NCI-H2081 treated with DMSO at 0.1 percent for 48 hours (cell line): ENCODE measurements around the gene CCNI.
A peak's percentile ranks its signal among the peaks of the same experiment; 100 is the strongest.
"Not testable (repeated sequence)": the region's sequence is repeated elsewhere in the genome, so short reads cannot be mapped to it uniquely, and the experiment has no call there.

Source experiments
- DNase-seq: peaks from one replicate; lab custom pipeline; 2025; lab: John Stamatoyannopoulos, UW

CCNI gene, protein sequence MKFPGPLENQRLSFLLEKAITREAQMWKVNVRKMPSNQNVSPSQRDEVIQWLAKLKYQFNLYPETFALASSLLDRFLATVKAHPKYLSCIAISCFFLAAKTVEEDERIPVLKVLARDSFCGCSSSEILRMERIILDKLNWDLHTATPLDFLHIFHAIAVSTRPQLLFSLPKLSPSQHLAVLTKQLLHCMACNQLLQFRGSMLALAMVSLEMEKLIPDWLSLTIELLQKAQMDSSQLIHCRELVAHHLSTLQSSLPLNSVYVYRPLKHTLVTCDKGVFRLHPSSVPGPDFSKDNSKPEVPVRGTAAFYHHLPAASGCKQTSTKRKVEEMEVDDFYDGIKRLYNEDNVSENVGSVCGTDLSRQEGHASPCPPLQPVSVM

DNA sequence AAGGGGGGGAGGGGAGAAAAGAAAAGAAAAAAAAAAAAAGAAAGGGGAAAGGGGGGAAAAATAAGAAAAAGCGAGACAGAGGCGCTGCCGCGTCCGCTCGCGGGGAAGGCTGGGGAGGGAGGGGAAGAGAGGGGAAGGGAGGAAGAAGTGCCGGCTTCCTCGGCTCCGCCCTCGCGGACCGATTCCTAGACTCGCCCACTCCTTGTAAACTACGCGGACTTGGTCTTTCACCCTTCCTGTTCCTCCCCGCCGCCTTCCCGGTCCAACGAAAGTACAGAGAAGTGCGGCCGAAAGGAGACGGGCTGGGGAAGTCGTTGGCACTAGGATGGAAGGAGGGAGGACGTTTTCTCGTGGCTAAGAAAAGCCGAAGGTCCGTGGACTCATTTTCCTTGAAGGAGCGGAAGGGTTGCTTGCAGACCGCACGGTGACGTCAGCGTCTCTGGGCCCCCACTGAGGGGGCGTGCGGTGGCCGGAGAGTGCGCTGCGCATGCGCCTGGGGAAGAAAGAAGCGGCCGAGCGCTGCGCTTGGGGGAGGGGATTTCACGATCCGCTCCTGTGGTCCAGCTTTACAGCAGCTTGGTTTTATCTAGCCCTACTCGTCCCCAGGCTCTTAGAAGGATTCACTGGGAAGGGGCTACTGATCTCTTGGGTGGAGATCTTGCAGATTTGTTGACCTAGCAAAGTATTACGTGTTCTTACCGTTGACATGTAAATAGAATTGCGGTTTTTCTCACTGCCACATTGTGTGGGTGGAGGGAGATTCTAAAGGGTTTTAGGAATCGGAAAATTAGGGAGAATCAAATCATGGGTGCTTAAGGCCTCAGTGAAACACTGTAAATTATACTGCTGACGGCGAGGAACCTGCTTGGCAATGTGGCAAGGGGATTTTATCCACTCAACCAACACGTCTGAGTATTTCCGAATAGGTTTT, at the start of gene CCNI:
CCNI (minus strand) TSS at position 121 of the 931 bp plus-strand sequence. CDS start 9,627 bp downstream, outside the sequence.
- DNase-seq, result peak; percentile 47

DNA sequence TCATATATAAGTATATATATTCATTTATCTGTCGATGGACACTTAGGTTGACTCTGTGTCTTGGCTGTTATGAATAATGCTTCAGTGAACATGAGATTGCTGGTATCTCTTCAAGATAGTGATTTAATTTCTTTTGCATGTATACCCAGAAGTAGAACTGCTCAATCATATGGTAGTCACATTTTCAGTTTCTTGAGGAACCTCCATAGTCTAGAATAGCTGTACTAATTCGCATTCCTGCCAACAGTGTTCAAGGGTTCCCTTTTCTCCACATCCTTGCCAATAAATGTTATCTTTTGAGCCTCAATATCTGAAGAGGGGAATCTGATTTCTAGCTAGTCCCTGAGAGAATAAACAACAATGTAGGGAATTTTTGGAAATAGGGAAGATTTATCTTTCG, 48.8 kb upstream of the CCNI start:
- no peak for DNase-seq

DNA sequence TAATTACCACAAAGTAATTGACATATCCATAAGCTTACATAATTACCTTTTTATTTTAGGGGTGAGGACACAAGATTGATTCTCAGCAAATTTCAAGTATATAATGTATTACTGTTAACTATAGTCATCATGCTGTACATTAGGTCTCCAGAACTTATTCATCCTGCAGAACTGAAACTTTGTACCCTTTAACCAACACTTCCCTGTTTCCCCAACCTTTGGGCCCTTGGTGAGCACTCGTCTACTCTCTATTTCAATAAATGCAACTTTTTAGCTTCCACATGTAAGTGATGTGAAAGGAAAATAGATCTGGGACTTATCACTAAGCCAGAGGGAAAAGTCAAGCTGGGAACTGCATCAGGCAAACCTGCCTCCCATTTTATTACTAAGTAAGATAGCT, 47.6 kb upstream of the CCNI start:
- no peak for DNase-seq

DNA sequence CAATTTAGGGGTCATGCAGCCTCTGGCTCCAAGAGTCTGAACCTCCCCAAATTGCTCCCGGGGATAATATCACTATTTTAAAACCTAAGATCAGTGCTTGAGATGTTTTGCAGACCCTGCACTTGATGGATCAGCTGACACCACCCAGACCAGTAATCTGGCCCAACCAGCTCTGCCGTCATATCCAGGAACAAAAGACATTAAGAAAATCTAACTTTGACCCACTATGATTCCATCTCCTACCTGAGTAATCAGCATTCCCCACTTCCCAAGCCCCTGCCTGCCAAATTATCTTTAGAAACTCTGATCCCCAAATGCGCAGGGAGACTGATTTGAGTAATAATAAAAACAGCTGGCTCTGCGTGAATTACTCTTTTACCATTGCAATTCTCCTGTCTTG, 46.9 kb upstream of the CCNI start:
- DNase-seq, result no peak

DNA sequence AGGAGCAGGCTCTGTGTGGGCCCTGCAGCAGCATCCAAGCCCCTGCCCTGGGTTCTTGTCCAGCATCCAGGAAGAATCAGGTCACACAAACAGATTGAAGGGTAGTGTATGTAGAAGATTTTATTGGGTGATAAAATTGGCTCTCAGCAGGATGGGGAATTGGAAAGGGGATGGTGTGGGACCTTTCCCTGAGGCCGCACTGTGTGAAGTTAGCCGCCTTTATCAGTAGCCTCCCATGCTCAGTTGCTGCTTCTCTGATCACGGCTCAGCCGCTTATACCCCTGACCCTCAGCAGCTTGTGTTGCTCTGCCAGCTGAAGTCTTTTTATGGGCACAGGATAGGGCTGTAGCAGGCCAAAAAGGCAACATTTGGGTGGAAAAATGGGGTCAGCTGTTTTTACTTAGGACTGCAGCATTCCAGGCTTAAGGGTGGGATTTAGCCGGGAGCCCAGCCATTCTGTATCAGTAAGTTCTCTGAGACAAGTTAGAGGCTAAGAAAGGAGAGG, 46.0 kb upstream of the CCNI start:
- DNase-seq, result no peak

DNA sequence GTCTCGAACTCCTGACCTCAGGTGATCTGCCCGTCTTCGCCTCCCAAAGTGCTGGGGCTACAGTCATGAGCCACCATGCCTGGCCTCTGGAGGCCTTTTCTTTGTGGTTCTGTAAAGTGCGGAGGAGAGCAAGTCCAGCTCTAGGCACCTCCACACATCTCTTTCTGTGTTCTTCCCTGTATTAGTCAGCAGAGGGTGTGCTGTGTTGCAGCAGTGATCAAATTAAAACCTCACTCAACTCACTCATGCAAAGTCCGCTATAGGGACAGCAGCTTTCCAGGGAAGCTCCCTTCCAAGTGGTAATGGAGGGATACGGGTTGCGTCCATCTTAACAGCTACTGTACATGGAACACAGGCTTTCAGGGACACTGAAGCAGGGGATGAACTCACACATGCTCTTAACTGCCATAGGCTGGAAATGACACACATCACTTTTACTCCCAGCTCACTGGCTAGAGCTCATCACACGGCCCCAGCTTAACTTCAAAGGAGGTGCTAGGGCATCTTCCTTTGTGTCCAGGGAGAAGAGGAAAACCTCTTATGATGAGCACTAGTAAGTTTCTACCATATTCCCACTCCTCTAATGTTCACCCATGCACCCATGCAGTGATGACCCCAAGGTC, 45.2 kb upstream of the CCNI start:
- DNase-seq, result no peak

DNA sequence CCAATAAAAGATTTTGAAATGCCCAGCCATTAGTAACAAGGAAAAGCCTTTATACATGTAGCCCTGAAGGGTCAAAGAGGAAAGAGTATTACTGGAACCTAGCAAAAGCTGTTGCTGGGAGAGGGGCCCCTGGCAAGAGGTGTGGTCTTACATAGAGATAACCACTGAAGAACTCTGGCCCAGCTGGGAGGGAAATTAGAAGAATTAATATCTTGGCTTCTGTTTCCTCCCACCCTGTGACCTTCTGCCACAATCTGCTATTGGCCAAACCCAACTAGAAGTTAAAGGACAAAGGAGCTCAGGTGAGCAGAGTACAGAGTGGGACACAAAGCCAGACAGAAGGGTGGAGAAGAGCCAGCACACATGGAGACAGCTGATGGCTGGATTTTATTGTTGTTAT, 41.9 kb upstream of the CCNI start:
- no peak for DNase-seq

DNA sequence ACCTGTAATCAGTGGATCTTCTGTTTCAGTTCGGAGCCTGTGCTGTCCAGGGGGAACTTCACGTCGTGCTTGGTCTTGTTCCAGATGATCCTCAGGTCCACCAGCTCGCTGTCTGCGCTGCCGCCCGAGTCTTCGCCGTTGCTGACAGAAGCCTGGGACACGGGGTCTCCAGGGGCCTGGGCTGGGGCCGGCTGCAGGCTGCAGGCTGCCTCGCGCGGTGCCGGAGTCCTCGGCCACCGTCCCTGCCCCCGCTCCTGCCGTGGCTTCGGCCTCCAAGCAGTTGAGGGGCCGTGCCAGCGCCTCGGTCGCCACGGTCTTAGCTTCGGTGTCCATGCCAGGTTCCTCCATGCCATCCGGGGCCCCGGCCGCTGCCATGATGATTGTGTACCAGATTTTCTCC, 37.3 kb upstream of the CCNI start:
- no peak for DNase-seq

DNA sequence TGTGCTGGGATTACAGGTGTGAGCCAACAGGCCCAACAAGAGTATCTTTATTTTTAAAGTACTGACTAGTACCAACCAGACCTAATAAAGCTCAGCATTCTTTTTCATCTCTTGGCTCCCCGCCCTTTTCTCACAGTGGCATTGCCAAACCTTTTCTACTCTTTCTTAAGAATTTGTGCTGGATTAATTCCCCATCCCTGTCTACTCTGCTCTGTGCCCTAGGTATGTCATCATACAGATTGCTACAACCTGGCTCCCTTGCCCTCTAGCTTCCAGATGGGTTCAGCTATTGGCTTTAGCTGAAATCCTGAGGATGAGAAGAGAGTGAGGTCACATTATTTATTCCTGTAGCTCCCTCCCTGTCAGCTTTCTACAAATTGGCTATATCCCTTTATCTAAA, 34.9 kb upstream of the CCNI start:
- no peak for DNase-seq

DNA sequence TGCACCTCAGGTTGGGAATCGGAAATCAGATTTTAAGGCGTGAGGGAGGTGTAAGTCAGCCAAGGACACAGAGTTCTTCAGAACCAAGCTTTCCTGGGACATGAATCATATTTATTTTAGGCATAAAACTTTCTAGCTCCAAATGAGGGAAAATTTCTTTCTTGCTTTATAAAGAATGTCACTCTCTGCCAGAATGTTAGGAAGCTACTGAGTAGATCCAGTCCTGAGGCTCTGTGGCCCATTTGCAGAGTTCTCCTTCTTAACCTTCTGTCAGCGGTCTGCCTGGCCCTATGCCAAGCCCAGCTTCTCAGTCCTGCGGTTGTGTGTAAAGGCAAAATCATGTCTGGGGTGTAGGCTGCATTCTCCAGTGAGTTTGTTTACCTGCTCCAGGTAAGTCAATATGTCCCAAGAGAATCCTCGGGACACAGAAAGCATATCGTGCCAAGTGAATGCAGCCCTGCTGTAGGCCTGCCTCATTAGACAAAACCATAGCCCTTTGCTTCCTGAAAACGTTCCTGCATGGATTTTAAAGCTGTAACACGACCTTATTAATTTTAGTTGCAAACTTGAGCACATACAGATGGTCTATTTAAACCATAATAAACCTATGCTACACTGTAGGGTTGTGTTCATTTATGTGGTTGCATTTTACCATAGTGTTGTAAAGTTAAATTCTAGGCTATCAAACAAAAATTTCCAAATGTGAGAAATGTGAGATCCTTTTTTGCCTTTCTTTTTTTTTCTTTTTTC, 29.2 kb upstream of the CCNI start:
- DNase-seq, result no peak

DNA sequence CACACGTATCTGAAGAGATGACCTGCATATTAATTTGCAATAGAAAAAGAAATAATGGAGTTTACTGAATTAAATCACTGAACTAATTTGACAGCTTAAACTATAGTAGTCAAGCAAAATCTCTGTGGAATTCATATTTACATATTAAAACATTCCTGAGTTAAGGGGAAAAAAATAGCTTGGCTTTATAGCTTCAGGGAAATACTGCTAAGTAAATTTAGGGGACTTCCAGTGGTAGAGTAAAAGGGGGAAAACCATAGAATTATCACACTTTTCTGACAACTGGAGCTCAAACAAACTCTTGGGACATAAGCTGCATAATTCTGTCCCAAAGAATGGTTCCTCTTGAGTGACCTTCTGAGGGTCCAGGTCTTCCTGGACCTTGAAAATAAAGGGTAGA, 28.6 kb upstream of the CCNI start:
- no peak for DNase-seq

DNA sequence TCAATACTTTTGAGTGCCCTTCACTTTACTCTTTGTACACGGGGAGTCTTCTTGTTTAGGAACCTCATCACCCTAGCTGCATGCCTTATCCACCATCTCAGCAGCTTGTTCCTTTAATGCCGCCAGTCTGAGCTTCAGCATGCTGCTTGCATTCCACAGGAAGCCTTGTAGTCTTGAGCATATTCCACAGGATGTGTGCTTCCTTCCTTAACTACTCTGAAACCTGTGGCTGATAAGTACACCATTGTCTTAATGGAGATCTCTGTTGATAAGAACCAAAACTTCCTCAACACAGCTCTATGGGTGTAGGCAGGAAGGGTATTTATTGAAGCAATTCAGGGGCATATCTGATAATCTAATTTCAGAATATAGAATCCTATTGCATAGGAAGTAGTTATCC, 24.4 kb upstream of the CCNI start:
- no peak for DNase-seq

DNA sequence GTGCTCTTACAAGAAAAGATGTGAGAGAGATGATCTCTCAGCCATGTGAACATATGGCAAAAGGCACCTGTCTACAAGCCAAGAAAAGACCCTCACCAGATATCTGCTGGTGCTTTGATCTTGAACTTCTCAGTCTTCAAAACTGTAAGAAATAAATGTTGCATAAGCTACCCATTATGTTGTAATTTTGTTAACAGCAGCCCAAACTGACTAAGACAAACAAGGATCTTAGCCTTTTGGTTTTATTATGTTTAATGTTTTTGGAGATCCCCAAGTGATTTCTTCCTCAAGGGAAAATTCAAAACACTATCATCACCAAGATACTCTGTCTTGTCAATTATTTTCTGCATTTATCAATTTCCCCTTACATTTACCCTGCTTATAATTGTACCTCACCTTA, 21.8 kb upstream of the CCNI start:
- no peak for DNase-seq

DNA sequence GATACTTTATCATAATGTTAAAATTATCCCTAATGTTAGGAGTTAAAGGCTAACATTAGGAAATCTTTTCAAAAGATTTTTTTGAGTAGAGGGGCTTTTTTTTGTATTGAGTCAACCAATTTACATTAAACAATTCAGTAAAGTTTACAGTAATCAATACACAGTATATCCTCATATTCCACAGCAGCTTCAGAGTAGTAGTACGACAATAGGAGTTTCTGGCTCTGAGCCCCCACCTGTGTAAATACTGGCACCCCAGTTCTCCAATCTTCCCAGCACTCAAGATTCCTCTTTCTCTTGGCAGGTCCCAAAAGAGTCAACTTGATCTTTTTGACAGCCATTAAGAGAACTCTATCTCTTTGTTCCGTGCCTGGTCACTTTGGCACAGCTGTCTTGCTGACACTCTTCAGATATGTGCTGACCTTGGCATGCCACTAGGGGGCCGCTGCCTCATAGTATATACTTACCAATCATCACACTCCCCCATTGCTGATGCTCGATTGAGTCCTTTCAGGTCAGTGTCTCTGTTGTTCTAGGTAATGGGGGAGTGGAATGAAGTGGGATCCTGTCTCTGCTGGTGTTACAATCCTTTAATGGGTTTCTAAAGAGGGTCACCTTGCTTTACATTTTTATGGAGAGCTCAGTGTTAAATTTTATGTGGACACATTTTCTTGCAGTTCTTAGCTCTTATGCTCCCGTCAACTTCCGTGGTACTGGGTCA, 19.5 kb upstream of the CCNI start:
- no peak for DNase-seq

DNA sequence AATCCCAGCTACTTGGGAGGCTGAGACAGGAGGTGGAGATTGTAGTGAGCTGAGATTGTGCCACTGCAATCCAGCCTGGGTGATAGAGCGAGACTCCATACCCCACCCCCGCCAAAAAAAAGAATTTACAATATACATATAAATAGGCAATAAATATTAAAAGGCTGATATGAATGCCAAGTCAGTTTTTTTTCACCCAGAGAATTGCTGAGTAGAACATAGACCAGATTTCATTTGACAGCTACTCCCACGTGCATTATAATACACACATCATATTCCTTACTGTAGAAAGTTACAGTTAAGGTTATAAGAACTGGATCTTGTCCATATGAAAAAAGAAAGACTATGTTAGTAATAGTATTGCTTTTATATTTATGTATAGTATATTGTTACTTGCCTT, 18.7 kb upstream of the CCNI start:
- no peak for DNase-seq

DNA sequence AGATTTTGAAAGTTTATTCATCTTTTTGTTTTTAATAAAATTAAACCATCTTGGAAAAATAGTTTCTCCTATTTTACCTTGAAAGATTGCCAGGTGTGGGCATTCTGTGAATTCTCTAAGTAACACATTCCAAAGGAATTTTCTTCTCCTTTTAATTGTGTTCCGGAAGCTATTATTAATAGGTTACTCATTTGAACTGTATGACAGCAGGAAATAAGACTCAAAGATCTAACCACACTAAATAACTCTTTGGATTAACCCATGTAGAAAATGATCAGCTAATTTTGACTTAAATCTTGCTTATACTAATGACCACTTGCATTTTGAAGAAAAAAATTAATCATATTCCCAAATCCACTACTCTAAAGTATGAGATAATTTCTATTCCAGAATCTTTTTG, 17.6 kb upstream of the CCNI start:
- no peak for DNase-seq

DNA sequence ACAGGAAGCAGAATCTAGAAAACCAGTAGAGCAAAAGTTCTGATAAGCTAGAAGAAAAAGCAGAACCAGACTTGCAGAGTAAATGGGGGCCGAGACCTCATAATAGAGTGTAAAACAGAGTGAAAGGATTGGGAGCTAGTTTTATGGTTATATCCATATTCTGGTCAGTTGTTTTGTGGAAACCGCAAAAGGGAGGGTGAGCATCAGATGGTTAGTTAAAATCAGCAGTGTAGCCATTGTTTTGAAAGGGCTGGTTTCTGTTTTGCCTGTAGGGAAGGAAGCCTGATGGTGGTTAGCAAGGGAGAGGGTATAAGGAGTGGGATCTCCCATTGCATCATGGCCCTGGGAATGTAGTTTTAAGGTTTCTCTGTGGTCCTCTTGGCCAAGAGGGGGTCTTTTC, 17.2 kb upstream of the CCNI start:
- no peak for DNase-seq

DNA sequence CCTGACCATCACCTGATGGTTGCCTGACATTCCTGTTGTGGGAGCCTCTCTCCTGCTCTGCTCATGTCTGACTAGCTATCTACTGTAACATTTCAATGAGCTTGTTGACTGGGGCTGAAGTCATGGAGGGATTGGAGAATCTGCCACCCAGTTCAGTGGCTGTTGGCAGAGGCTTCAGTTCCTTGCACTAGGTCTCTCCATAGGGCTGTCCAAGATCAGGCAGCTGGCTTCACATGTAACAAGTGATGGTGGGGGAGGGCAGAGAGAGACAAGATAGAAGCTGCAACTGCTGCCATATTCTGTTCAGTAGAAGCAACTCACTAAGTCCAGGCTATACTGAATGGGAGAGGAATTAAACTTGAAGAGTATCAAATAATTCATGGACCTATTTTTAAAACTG, 14.1 kb upstream of the CCNI start:
- no peak for DNase-seq

DNA sequence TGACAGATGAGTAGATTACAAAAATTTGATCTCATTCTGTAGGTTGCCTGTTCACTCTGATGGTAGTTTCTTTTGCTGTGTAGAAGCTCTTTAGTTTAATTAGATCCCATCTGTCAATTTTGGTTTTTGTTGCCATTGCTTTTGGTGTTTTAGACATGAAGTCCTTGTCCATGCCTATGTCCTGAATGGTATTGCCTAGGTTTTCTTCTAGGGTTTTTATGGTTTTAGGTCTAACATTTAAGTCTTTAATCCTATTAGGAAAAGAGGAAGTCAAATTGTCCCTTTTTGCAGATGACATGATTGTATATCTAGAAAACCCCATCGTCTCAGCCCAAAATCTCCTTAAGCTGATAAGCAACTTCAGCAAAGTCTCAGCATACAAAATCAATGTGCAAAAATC, 11.2 kb upstream of the CCNI start:
- not testable (repeated sequence) for DNase-seq

DNA sequence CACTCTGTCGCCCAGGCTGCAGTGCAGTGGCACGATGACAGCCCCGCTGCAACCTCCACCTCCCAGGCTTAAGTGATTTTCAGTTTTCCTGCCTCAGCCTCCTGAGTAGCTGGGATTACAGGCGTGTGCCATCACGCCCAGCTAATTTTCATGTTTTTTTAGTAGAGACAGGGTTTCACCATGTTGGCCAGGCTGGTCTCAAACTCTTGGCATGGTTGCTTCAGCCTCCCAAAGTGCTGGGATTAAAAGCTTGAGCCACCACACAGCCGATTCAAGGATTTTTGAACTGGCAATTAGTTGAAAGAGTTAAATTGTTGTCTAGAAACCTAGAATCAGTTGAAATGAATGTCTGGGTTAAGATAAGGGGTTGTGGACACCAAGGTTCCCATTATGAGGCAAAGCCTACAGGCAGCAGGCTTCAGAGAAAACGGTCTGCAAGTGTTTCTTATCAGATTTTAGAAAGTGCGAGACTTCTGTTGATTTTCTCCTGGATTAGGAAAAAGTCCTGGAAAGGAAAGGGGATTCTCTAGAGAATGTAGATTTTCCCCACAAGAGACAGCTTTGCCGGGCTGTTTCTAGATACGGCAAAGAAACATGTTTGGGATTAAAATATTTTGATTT, 8.3 kb upstream of the CCNI start:
- no peak for DNase-seq
